Psoas muscle (tissue), 8 donors: ENCODE results near the gene B3GNT9. TPM values are rescaled to one million over a fixed set of nuclear protein-coding genes. Genes with fewer than 3 reads are reported as not detected.

Experiments used
- ATAC-seq, 4 donors: fragments of 200-7000 bp; cut with Tn5 transposase; one replicate each; pipeline ENCODE4 v1.9.1; 2020; ENCODE audit warnings: moderate library complexity in 3 of 4, mild to moderate bottlenecking in 2 of 4
- DNase-seq, 2 donors: peaks; one replicate each; pipeline ENCODE4 v3.0.0-alpha.2; 2020
- H3K27ac ChIP-seq: fragments of 200-600 bp; one replicate; pipeline ENCODE4 v1.8.0; 2022
- H3K27me3 ChIP-seq, 3 donors: fragments of 200-600 bp in 1 of 3; one replicate each; pipeline versions ENCODE4 v1.6.1 to v1.8.0; 2013 to 2022; ENCODE audit warnings: low read length in 2 of 3, mild to moderate bottlenecking in 2 of 3, moderate library complexity in 1 of 3; ENCODE audit not compliant: insufficient read depth in 3 of 3
- H3K36me3 ChIP-seq, 2 donors: fragments of 200-600 bp in 1 of 2; one replicate each; pipeline versions ENCODE4 v1.6.1 to v1.8.0; 2013 to 2022; ENCODE audit warnings: low read depth in 1 of 2, mild to moderate bottlenecking in 1 of 2, moderate library complexity in 1 of 2; ENCODE audit not compliant: insufficient read depth in 1 of 2
- H3K4me1 ChIP-seq: fragments of 200-600 bp; one replicate; pipeline ENCODE4 v1.8.0; 2022
- H3K4me3 ChIP-seq: fragments of 200-600 bp; one replicate; pipeline ENCODE4 v1.8.0; 2022; ENCODE audit warnings: mild to moderate bottlenecking
- H3K9me3 ChIP-seq: fragments of 200-600 bp; one replicate; pipeline ENCODE4 v1.8.0; 2022
- WGBS, 3 donors: extraction: QIAGEN DNeasy Blood & Tissue Kit; methylation state at CpG; one replicate each; pipeline versions ENCODE4 v1.1.6 to v1.1.7; 2013; 5-methylcytosine and 5-hydroxymethylcytosine counted together
- intact Hi-C, 2 donors: fragments of 100-400 bp; cut with DNase I; formaldehyde crosslinking; loops; one replicate each; pipeline versions ENCODE4 v1.11.0 to v1.14.2; 2022
- polyA plus RNA-seq, 3 donors: library from polyadenylated mRNA; stranded (reverse); fragments of 200-250 nt; gene quantifications; one replicate each; pipeline ENCODE4 v1.2.3, GENCODE V29; 2013
- total RNA-seq, 4 donors: library from RNA; stranded (reverse); fragmentation: NEBNext Ultra II Directional in 2 of 4; extraction: Animal tissue kit (Norgen Biotek cat#: 25700) in 2 of 4; gene quantifications; one replicate each; pipeline versions ENCODE4 v1.2.1 to v1.2.4, GENCODE V29; 2021 to 2023
- TF ChIP-seq, protein P1 (sequence below): fragments of 200-600 bp; IDR thresholded peaks from one replicate; pipeline ENCODE4 v1.8.0; 2022; ENCODE audit warnings: antibody characterized with exemption
- donor health status: healthy with polysubstance abuse.
- donor health status: DM: no; HTN: no; CAD: no; lungs with moderate emphysema.
- donor health status: Bipolar disorder and iron deficiency.
- donor health status: healthy.
- donor health status: DM: yes; HTN: yes; CAD: no.
- donor health status: DM: no; HTN: no; CAD: no.
- donor health status: DM: no; HTN: no; CAD: no.
- donor health status: DM: yes; HTN: yes; CAD: no.

B3GNT9 gene
- total and polyA plus RNA-seq, 7 donors = 0.69 to 4.1 (median 1.2) TPM

DNA sequence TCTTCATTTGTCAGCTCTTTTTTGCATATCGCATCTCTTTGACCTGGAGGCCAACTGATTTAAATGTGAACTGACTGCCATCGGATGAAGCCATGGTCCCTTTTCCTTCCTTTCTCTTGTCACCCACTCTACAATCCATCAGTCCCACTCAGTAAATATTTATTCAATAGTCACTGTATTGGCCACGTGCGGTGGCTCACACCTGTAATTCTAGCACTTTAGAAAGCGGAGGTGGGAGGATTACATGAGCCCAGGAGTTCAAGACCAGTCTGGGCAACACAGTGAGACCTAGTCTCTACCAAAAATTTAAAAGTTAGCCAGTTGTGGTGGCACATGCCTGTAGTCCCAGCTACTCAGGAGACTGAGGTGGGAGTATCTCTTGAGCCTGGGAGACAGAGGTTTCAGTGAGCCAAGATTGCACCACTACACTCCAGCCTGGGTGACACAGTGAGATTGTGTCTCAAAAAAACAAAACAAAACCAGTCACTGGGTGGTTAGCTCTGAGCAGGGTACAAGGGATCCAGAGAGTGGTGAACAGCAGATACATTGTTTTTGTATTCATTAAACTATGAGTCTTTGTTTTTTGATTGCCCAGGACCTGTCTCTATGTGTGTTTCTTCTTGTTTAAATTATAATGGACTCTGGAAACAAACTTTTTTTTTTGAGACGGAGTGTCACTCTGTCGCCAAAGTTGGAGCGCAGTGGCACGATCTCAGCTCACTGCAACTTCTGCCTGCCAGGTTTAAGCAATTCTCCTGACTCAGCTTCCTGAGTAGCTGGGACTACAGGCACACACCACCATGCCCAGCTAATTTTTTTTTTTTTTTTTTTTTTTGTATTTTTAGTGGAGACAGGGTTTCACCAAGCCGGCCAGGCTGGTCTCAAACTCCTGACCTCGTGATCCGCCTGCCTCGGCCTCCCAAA lies 34.1 kb downstream of the B3GNT9 start:
- no peak overlapping the region for H3K4me3 ChIP-seq
- TF ChIP-seq, protein P1, sequence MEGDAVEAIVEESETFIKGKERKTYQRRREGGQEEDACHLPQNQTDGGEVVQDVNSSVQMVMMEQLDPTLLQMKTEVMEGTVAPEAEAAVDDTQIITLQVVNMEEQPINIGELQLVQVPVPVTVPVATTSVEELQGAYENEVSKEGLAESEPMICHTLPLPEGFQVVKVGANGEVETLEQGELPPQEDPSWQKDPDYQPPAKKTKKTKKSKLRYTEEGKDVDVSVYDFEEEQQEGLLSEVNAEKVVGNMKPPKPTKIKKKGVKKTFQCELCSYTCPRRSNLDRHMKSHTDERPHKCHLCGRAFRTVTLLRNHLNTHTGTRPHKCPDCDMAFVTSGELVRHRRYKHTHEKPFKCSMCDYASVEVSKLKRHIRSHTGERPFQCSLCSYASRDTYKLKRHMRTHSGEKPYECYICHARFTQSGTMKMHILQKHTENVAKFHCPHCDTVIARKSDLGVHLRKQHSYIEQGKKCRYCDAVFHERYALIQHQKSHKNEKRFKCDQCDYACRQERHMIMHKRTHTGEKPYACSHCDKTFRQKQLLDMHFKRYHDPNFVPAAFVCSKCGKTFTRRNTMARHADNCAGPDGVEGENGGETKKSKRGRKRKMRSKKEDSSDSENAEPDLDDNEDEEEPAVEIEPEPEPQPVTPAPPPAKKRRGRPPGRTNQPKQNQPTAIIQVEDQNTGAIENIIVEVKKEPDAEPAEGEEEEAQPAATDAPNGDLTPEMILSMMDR = no peak
- intact Hi-C loops = loop anchor here in 1 of 2 donors (5.0 kb wide), 1 partner anchor 41 kb away; the partner anchor contains the start of genes FBXL8 and TRADD
- WGBS, 3 donors = 59 to 82% (median 70%) methylated on average over 13 of the region's 13 CpGs
- peak overlapping the region; percentile 67 for H3K27ac ChIP-seq
- ATAC-seq (peak in 3 of 4 donors; percentile 35 to 55 (median 39)), DNase-seq (no peak)
- H3K36me3 ChIP-seq = peaks cover 0 to 34% of the 10 kb centered on the region in 2 donors
- no peaks in the 10 kb centered on the region for H3K9me3 ChIP-seq
- no peaks in the 10 kb centered on the region for H3K27me3 ChIP-seq
- peaks cover 21% of the 10 kb centered on the region for H3K4me1 ChIP-seq

DNA sequence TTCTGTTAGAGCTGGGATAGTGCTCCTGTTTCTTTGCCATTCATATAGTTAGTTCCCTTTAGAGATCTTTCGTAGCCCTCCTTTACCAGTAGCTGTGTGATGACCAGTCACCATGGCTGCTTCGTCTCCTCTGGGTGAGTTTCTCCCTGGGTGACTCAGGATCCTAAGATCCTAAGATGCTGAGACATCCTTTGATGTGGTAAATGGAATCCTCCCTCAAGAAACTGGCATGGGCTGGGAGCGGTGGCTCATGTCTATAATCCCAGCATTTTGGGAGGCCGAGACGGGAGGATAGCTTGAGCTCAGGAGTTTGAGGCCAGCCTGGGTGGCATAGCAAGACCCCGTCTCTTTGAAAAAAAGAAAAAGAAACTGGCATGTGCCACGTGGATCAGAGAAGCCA lies 35.2 kb downstream of the B3GNT9 start:
- 82 to 85% (median 84%) methylated on average over 7 of the region's 7 CpGs for WGBS, 3 donors
- peaks cover 0 to 31% of the 10 kb centered on the region in 2 donors for H3K36me3 ChIP-seq

DNA sequence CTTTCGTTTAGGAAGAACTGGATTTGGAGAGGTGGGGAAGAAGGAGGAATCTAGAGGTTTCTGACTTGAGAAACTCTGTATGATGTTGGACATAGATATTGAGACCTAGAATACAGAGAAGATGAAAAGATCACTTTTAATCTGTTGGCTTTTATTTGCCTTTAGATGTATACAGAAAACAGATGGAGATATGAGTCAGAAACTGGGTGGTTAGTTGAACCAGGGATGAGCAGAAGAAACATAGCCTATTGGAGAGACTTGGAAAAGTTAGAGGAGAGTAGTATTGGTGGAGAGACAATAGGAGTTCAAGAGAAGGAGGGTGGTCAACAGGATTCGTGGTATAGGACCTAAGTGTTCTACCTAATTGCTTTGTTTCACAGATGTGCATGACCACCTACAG lies 36.0 kb downstream of the B3GNT9 start:
- H3K27ac ChIP-seq = no peak overlapping the region
- DNase-seq (no peak), ATAC-seq (no peak)
- peaks cover 33% of the 10 kb centered on the region for H3K4me1 ChIP-seq
- H3K4me3 ChIP-seq = no peak overlapping the region
- H3K27me3 ChIP-seq = no peaks in the 10 kb centered on the region
- 65 to 78% (median 77%) methylated on average over 2 of the region's 2 CpGs for WGBS, 3 donors
- intact Hi-C loops = loop anchor here in 1 of 2 donors (5.0 kb wide), 1 partner anchor 43 kb away; the partner anchor contains the start of genes FBXL8 and TRADD
- TF ChIP-seq, protein P1 = no peak
- no peaks in the 10 kb centered on the region for H3K9me3 ChIP-seq
- peaks cover 0 to 22% of the 10 kb centered on the region in 2 donors for H3K36me3 ChIP-seq

More for the DNA sequence above, 35.2 kb downstream of the B3GNT9 start:
- DNase-seq (no peak), ATAC-seq (peak in 2 of 4 donors; percentile 46 to 47)
- H3K4me3 ChIP-seq = no peak overlapping the region
- H3K9me3 ChIP-seq = no peaks in the 10 kb centered on the region
- peaks cover 31% of the 10 kb centered on the region for H3K4me1 ChIP-seq
- H3K27me3 ChIP-seq = no peaks in the 10 kb centered on the region
- H3K27ac ChIP-seq = no peak overlapping the region
- TF ChIP-seq, protein P1 = no peak
- intact Hi-C loops = loop anchor here in 1 of 2 donors (5.0 kb wide), 1 partner anchor 42 kb away; the partner anchor contains the start of genes FBXL8 and TRADD

DNA sequence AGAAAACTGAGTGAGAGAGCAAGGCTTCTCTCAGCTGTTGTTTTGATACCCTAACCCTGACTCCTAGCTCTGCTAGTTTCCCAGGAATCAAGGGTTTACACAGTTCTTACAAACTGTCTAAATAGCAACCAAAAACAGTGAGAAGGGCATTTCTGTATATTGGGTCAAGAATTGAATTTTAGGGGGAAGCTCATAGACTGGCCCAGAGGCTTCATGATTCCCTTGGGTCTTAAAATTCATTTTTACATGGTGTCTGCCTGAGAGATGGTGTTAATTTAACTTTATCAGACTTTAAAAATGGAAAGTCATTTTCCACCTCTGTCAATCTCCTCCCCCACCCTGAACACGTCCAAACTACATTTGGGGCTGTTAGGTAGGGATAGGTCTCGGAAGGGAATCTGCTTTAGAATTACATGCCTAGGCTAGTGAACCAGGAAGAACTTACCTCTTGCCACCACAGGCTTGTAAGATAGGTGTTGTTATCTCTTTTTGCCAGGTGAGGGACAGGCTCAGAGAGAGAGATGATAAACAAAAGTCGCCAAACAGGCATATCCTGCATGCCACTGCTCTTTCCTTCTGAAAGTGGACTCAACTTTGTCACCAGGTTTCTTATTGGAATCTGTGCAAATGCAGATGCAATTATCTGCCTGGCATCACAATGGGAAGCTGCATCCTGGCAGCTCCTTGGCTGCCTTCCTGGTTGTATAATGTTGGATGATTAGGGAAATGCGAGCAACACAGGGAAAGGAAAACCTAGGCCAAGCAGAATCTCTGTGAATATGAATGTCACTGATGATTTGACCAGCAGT lies 38.0 kb downstream of the B3GNT9 start:
- no peaks in the 10 kb centered on the region for H3K9me3 ChIP-seq
- ATAC-seq (no peak), DNase-seq (no peak)
- no peak overlapping the region for H3K4me3 ChIP-seq
- peaks cover 0 to 13% of the 10 kb centered on the region in 2 donors for H3K36me3 ChIP-seq
- H3K4me1 ChIP-seq = peaks cover 36% of the 10 kb centered on the region
- intact Hi-C loops = no loop called here
- H3K27me3 ChIP-seq = no peaks in the 10 kb centered on the region
- H3K27ac ChIP-seq = peak overlapping the region; percentile 30
- TF ChIP-seq, protein P1 = no peak
- WGBS, 3 donors = 75 to 86% (median 86%) methylated on average over 4 of the region's 4 CpGs
